Measurements from ENCODE around the gene SYNDIG1.

GRCh38 chr20:24488064-24488799 is 18.8 kb downstream of the SYNDIG1 start:
- TF ChIP-seq, protein P1, sequence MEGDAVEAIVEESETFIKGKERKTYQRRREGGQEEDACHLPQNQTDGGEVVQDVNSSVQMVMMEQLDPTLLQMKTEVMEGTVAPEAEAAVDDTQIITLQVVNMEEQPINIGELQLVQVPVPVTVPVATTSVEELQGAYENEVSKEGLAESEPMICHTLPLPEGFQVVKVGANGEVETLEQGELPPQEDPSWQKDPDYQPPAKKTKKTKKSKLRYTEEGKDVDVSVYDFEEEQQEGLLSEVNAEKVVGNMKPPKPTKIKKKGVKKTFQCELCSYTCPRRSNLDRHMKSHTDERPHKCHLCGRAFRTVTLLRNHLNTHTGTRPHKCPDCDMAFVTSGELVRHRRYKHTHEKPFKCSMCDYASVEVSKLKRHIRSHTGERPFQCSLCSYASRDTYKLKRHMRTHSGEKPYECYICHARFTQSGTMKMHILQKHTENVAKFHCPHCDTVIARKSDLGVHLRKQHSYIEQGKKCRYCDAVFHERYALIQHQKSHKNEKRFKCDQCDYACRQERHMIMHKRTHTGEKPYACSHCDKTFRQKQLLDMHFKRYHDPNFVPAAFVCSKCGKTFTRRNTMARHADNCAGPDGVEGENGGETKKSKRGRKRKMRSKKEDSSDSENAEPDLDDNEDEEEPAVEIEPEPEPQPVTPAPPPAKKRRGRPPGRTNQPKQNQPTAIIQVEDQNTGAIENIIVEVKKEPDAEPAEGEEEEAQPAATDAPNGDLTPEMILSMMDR (IDR thresholded peaks at IDR 0.05): no peak
- TF ChIP-seq POLR2A (IDR thresholded peaks at IDR 0.05): no peak
